CD14-positive monocyte (primary cell): Measurements from ENCODE around the gene MYO5B. TPM values are rescaled to one million over a fixed set of nuclear protein-coding genes. Genes with fewer than 3 reads are reported as not detected.

Experiments used
- DNase-seq, 3 donors: peaks; one replicate each; pipeline ENCODE4 v3.0.0-alpha.2; 2011 to 2022
- H2AFZ ChIP-seq: 2 replicates; pipeline ENCODE4 v1.6.0; 2012; ENCODE audit warnings: mild to moderate bottlenecking, low read depth, low read length, inconsistent platforms; ENCODE audit not compliant: insufficient read depth, poor library complexity, severe bottlenecking
- H3K27ac ChIP-seq, 2 donors: 1 replicate in 1 of 2; 2 replicates in 1 of 2; pipeline ENCODE4 v1.5.1; 2012 to 2013; ENCODE audit warnings: low read length in 2 of 2, control low read depth in 1 of 2, inconsistent platforms in 1 of 2, low read depth in 1 of 2, mild to moderate bottlenecking in 1 of 2
- H3K27me3 ChIP-seq, 2 donors: one replicate each; pipeline versions ENCODE4 v1.6.0 to v1.6.1; 2011 to 2013; ENCODE audit warnings: low read length in 2 of 2; ENCODE audit not compliant: control insufficient read depth in 2 of 2, insufficient read depth in 2 of 2
- H3K36me3 ChIP-seq, 2 donors: replicated peaks in 1 of 2; 1 replicate in 1 of 2; 2 replicates in 1 of 2; pipeline versions ENCODE4 v1.5.1 to v1.6.1; 2012 to 2013; ENCODE audit warnings: low read length in 2 of 2, control low read depth in 1 of 2, inconsistent platforms in 1 of 2, mild to moderate bottlenecking in 1 of 2; ENCODE audit not compliant: insufficient read depth in 2 of 2, control insufficient read depth in 1 of 2
- H3K4me1 ChIP-seq, 2 donors: 1 replicate in 1 of 2; 2 replicates in 1 of 2; pipeline versions ENCODE4 v1.5.1 to v1.6.1; 2012 to 2013; ENCODE audit warnings: low read length in 2 of 2, control low read depth in 1 of 2, inconsistent platforms in 1 of 2, mild to moderate bottlenecking in 1 of 2, moderate library complexity in 1 of 2; ENCODE audit not compliant: insufficient read depth in 2 of 2, control insufficient read depth in 1 of 2
- H3K4me2 ChIP-seq: replicated peaks from 2 replicates; pipeline ENCODE3; 2012; ENCODE audit warnings: low read length, moderate library complexity, mild to moderate bottlenecking; ENCODE audit not compliant: poor library complexity, severe bottlenecking; ENCODE audit errors: extremely low read depth
- H3K4me3 ChIP-seq, 3 experiments: fragments of 200-600 bp in 1 of 3; sonication (generic) in 1 of 3; replicated peaks in 1 of 3; 1 replicate in 2 of 3; 2 replicates in 1 of 3; pipeline ENCODE4 v1.5.1; 2011 to 2013; ENCODE audit warnings: low read length in 3 of 3, mild to moderate bottlenecking in 3 of 3, control low read depth in 2 of 3, low read depth in 2 of 3, inconsistent platforms in 1 of 3, moderate library complexity in 1 of 3
- H3K79me2 ChIP-seq: 2 replicates; pipeline ENCODE4 v1.6.0; 2012; ENCODE audit warnings: mild to moderate bottlenecking, control low read depth, inconsistent platforms, low read length, moderate library complexity; ENCODE audit not compliant: insufficient read depth
- H3K9ac ChIP-seq: 2 replicates; pipeline ENCODE4 v1.6.0; 2017; ENCODE audit warnings: low read length, mild to moderate bottlenecking; ENCODE audit not compliant: insufficient read depth, poor library complexity, severe bottlenecking
- H3K9me3 ChIP-seq, 2 donors: replicated peaks in 1 of 2; 1 replicate in 1 of 2; 2 replicates in 1 of 2; pipeline versions ENCODE4 v1.5.1 to v1.6.1; 2012 to 2013; ENCODE audit warnings: low read length in 2 of 2, control low read depth in 1 of 2; ENCODE audit not compliant: control insufficient read depth in 1 of 2, insufficient read depth in 1 of 2
- H4K20me1 ChIP-seq: 2 replicates; pipeline ENCODE4 v1.6.0; 2012; ENCODE audit warnings: mild to moderate bottlenecking, low read length, control low read depth, moderate library complexity; ENCODE audit not compliant: insufficient read depth
- H3K27ac Mint-ChIP-seq, 7 donors: one replicate each; pipeline ENCODE4 v1.8.0; 2020; ENCODE audit warnings: mild to moderate bottlenecking in 7 of 7, mixed read lengths in 7 of 7, moderate library complexity in 6 of 7, inconsistent platforms in 2 of 7
- H3K27me3 Mint-ChIP-seq, 3 donors: one replicate each; pipeline ENCODE4 v1.8.0; 2021 to 2022; ENCODE audit warnings: low read depth in 3 of 3, mild to moderate bottlenecking in 3 of 3, mixed read lengths in 3 of 3, moderate library complexity in 3 of 3, inconsistent platforms in 1 of 3
- H3K36me3 Mint-ChIP-seq, 2 donors: one replicate each; pipeline ENCODE4 v1.8.0; 2020; ENCODE audit warnings: mixed read lengths in 2 of 2, inconsistent platforms in 1 of 2, mild to moderate bottlenecking in 1 of 2
- H3K4me1 Mint-ChIP-seq: one replicate; pipeline ENCODE4 v1.8.0; 2020; ENCODE audit warnings: mild to moderate bottlenecking, mixed read lengths
- H3K4me3 Mint-ChIP-seq, 2 donors: one replicate each; pipeline ENCODE4 v1.8.0; 2020; ENCODE audit warnings: mild to moderate bottlenecking in 2 of 2, mixed read lengths in 2 of 2, moderate library complexity in 1 of 2
- H3K9me3 Mint-ChIP-seq, 7 donors: one replicate each; pipeline ENCODE4 v1.8.0; 2020 to 2022; ENCODE audit warnings: mixed read lengths in 7 of 7, mild to moderate bottlenecking in 6 of 7, moderate library complexity in 6 of 7, inconsistent platforms in 2 of 7
- CTCF ChIP-seq: fragments of 200-600 bp; IDR thresholded peaks from one replicate; pipeline ENCODE4 v1.8.0; 2022; ENCODE audit warnings: antibody characterized with exemption, mild to moderate bottlenecking
- WGBS: methylation state at CpG from one replicate; pipeline ENCODE4 v1.1.5; 2013; ENCODE audit warnings: missing lambda C conversion rate; ENCODE audit not compliant: insufficient coverage; 5-methylcytosine and 5-hydroxymethylcytosine counted together
- intact Hi-C, 2 donors: fragments of 100-400 bp; cut with micrococcal nuclease; formaldehyde crosslinking; loops; one replicate each; pipeline versions ENCODE4 v1.15.0 to v1.15.1; 2023
- polyA plus RNA-seq, 3 donors: library from polyadenylated mRNA; depleted of rRNA in 1 of 3; unstranded in 2 of 3; stranded (reverse) in 1 of 3; fragments of 300-500 nt in 2 of 3; fragments of >200 nt in 1 of 3; fragmentation: Illumina TruSeq in 2 of 3; gene quantifications; 1 replicate in 2 of 3; 2 replicates in 1 of 3; pipeline ENCODE4 v1.2.3, GENCODE V29; 2012 to 2021

MYO5B gene
- polyA plus RNA-seq, 3 donors: 0.04 TPM; not detected in 2

GRCh38 chr18:49819071-49819662 lies 375.8 kb downstream of the MYO5B start:
- no peak overlapping the region for H3K4me3 ChIP-seq
- H2AFZ ChIP-seq: no peak overlapping the region
- no peaks in the 10 kb centered on the region for H3K79me2 ChIP-seq
- Mint-ChIP-seq H3K27me3 (peaks cover 0 to 6% (median 0%) of the 10 kb centered on the region in 3 donors), H3K9me3 (no peaks in the 10 kb centered on the region), H3K36me3 (peaks cover 0 to 3% of the 10 kb centered on the region in 2 donors), H3K4me3 (no peak overlapping the region), H3K27ac (no peak overlapping the region), H3K4me1 (peaks cover 18% of the 10 kb centered on the region)
- no peak overlapping the region for H3K27ac ChIP-seq
- H3K36me3 ChIP-seq: no peaks in the 10 kb centered on the region
- DNase-seq: no peak
- no peak for TF ChIP-seq CTCF
- H3K27me3 ChIP-seq: no peaks in the 10 kb centered on the region
- intact Hi-C loops: no loop called here
- no peak overlapping the region for H3K4me2 ChIP-seq
- 92% methylated on average over 3 of the region's 5 CpGs for WGBS
- peaks cover 6 to 7% of the 10 kb centered on the region in 2 donors for H3K4me1 ChIP-seq
- no peak overlapping the region for H3K9ac ChIP-seq
- H4K20me1 ChIP-seq: no peaks in the 10 kb centered on the region
- no peaks in the 10 kb centered on the region for H3K9me3 ChIP-seq

GRCh38 chr18:49817947-49818346 lies 377.0 kb downstream of the MYO5B start:
- H3K36me3 Mint-ChIP-seq: peaks cover 0 to 3% of the 10 kb centered on the region in 2 donors
- no peak overlapping the region for H3K27ac ChIP-seq
- intact Hi-C loops: no loop called here
- peaks cover 20% of the 10 kb centered on the region for H3K4me1 Mint-ChIP-seq
- H3K27me3 ChIP-seq: no peaks in the 10 kb centered on the region
- no peaks in the 10 kb centered on the region for H3K9me3 ChIP-seq
- no peak overlapping the region for H2AFZ ChIP-seq
- DNase-seq: no peak
- no peaks in the 10 kb centered on the region for H4K20me1 ChIP-seq
- peaks cover 7 to 10% of the 10 kb centered on the region in 2 donors for H3K4me1 ChIP-seq
- H3K79me2 ChIP-seq: no peaks in the 10 kb centered on the region
- H3K27ac Mint-ChIP-seq: no peak overlapping the region
- no peak overlapping the region for H3K9ac ChIP-seq
- no peaks in the 10 kb centered on the region for H3K9me3 Mint-ChIP-seq
- no peak for TF ChIP-seq CTCF
- H3K4me3 Mint-ChIP-seq: no peak overlapping the region
- H3K27me3 Mint-ChIP-seq: peaks cover 0 to 6% (median 0%) of the 10 kb centered on the region in 3 donors
- no peak overlapping the region for H3K4me3 ChIP-seq
- no peaks in the 10 kb centered on the region for H3K36me3 ChIP-seq
- no peak overlapping the region for H3K4me2 ChIP-seq
- no CpG with 5 or more reads among the region's 5 CpGs for WGBS
